HG02642 (cell line): ENCODE results near the gene ABCA2.

Experiments
- ATAC-seq: cut with Tn5 transposase; IDR thresholded peaks from one replicate; pipeline ENCODE4 v1.9.1; 2021; ENCODE audit warnings: mild to moderate bottlenecking; ENCODE audit not compliant: unreplicated experiment, poor library complexity

The ABCA2 gene

DNA sequence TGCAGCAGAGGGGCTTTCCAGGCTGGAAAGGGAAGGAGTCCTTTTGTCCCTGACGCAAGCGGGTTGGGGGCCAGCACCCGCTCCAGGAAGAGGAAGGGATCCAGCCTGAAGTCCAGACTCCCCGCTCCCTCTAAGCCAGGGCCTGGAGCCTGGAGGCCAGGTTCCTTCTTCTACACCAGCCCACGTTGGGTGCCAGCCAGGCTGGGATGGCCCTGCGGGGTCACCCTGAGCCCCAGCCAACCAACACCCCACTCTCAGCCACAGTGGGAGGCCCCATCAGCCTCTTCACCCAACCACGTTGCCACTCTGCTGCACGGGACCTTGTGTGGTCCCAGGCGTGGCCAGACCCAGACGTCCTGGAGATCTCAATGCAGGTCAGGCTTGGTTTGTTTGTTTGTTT, 4.8 kb upstream of the ABCA2 start:
- ATAC-seq: no peak

DNA sequence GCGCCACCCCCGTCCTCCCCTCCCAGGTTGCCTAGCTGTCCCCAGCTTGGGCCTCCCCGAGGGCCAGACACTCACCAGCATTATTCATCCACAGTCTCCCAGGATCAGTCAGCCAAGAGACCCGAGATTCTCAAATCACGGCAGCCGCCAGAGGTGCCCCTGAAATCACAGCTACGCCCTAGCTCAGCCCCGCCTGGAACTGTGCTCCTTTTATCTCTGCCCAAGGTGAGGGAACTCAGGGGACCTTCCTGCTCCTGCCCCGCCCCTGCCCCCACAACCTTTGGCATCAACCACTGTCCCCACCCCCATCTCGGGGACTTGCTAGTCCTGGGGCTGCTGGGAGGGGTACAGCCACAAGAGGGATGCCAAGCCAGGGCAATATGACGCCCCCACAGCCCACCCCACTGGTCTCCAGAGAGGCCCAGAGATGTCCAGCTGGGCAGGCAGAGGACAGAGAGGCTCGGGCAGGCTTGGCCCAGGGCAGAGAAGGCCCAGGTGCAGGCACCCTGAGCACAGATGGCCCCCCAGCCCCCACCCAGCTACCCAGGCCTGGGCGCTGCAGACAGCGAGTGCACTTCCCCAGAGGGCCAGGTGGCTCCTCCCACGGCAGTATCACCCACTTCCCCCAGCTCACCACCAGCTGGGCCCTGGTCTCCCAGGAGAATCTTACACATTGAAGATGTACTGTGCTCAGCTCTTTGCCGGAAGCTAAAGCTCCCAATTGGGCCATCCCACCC, 4.0 kb upstream of the ABCA2 start, which contains the start of gene FUT7:
Gene FUT7, minus strand, starts transcription at position 185 of the 737 bp plus-strand sequence. Its CDS starts 97 bp downstream, at position 88.
- no peak for ATAC-seq

DNA sequence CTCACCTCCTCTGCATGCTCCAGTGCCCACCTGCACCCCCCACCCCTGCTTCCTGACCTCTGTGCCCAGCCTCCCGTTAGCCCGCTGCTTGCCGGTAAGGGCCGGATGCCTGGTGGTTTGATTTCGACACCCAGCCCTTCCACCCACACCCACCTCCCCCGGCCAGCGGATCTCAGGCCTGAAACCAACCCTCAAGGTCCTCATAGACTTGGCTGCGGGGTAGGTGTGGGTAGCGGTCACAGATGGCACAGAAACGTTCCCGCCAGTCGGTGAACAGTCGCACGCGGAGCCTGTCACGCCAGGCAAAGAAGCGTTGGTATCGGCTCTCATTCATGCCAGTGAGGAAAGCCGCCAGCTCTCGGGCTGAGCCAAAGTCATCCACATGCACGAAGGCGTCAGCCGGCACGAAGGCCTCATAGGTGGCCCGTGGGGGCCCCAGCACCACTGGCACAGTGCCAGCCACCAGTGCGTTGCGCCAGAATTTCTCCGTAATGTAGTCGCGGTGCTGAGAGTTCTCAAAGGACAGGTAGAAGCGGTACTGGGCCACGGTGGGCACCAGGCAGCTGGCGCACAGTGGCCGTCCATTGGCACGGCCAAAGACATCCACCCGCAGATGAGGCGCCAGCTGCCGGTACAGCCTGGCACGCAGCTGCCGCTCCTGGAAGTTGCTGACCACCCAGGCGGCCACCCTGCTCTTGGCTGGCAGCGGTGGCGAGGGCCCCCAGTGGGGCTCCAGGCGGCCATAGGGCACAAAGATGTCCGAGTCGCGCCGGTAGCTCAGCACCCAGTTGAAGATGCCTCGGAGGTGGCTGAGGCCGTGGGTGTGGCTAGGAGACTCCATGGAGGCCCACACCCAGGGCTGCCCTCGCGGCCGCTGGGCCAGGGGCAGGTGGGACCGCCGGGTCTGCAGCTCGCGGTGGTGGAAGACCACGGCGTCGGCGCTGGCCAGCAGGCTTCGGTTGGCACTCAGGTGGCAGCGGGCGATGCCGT, 2.8 kb upstream of the ABCA2 start:
- no peak for ATAC-seq

DNA sequence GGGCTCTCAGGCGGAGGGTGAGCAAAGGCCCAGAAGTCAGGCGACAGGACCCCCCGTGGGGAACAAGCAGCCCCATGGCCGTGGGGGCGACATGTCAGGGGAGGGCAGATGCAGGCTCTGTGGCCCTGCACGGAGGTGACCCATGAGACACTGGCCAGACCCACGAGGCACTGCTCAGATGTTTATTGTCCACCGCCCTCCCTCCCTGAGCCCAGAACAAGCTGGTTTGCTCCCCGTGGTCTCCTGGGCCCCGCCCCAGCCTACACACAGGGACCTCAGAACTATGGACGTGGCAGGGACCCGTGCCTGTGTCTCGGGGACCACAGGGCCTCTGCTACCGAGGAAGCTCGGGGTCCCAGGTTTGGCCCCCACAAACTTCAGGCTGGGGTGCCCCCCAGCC, 2.0 kb upstream of the ABCA2 start:
- no peak for ATAC-seq

DNA sequence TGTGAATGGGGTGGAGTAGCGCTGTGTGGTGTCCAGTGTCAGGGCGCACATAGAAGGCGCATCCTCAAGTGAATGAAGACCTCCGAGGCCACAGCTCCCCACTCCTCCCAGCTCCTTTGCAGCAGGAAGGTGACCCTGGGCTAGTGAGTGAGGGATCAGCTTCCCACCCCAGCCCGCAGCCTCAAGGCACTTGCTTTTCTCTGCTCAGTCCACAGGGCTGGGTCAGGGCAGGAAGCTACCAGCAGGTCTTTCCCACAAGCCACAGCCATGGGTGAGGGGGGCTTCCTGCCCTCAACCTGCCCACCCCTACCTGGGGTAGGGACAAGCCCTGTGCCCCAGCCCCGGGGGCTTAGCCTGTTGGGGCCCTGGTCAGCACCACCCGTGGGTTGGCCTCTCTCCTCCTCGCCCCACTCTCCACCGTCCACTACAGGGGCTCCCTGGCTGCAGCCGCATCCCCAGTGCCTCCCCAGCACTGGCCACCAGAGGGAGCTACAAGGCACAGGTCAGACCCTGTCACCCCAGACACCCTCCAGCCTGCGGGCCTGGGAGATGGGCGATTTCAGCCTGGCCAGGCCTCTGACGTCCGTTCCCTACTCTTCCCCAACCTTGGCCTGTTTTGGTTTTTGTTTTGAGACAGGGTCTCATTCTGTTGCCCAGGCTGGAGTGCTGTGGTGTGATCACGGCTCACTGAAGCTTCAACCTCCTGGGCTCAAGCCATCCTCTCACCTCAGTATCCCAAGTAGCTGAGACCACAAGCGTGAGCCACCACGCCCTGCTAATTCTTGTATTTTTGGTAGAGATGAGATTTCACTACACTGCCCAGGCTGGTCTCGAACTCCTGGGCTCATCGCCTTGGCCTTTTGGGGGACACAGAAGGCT, 1.3 kb upstream of the ABCA2 start:
- ATAC-seq: no peak

DNA sequence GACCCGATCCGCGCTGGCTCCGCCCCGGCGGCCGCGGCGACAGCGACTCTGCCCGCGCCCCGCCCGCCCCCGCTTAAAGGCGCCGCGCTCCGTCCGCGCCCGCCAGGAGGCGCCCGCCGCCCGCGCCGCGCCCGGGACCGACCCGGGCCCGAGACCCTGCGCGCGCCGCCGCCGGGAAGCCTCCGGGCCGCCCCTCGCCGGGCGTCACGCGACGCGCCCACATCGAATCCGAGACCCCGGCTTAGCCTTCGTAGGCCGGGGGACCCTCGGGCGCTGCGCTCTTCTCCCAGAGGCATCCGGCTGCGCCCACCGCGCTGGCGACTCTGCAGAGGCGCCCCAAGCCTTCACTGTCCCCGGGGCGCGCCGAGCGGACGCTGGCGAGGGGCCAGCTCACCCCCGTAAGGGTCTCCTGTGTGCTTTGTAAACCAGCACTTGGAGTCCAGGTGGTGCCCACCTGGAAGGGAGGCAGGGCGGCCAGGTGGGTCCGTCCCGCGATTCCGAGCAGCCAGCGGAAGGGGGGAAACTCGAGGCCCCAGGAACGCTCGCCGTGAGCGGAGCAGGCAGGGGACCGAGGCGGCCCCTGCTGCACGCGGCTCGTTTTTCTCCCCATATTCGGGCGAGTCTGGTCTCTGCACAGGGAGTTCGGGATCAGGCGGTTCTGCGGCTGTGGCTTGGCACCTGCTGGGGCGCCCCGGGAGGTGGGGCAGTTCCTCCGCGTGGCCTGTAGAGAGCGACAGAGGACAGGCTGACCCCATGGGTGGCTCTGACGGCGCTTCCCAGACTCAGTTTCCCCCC, 423 bp upstream of the ABCA2 start:
- peak; percentile 56 for ATAC-seq

DNA sequence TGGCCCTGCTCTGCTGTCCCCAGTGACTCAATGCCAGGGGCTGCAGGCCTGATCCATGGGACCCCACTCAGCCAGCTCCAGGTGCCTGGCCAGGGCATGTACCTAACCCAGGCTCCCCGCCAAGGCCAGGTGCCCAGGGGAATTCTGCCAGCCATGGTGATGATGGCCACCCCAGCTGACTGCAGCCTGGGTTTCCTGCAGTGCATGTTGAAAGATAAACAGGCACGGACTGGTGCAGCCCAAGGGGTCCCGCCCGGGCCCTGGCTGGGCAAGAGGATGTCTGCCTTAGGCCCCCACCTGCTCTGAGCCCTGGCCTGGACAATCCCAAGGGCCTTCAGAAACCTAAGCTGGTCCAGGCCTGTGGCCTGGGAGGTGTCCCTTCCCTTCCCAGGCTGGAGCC, 1.2 kb downstream of the ABCA2 start:
- no peak for ATAC-seq

DNA sequence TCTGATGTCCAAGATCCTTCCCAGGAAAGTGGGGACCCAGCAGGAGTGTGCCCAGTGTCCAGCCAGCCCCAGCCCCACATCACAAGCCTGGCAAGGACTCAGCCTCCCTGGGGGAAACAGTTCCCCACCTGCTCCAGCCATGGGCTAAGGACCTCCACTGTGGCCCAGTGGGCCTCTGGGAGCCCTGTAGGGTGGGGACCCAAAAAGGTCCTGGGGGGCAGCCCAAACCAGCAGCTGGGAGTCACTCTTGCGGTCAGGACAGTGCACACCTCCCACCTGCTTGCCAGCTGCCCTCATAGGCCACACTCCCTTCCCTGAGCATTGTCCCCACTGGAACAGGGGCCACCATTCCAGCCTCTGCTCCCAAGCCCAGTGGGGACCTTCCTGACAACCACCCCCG, 1.7 kb downstream of the ABCA2 start:
- no peak for ATAC-seq

DNA sequence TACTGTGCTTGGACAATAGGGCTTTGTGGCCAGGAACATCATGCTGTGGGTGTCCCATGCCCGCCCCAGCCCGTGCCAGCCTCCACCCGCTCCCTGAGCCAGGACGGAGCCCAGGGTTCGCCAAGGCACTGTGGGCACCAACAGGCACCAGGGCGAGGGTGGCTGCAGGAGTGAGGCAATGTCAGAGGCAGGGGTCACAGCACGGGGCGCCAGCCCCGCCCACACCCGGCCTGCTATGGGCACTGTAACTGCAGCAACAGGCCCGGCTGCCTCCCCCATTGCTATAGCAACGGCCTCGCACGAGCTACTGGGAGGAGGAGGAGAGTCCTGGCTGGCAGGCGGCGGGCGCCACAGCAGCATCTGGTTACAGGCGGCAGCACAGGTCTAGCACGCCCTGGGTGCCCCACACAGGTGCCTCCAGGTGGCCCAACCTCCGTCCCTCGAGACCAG, 2.5 kb downstream of the ABCA2 start:
- ATAC-seq: no peak

DNA sequence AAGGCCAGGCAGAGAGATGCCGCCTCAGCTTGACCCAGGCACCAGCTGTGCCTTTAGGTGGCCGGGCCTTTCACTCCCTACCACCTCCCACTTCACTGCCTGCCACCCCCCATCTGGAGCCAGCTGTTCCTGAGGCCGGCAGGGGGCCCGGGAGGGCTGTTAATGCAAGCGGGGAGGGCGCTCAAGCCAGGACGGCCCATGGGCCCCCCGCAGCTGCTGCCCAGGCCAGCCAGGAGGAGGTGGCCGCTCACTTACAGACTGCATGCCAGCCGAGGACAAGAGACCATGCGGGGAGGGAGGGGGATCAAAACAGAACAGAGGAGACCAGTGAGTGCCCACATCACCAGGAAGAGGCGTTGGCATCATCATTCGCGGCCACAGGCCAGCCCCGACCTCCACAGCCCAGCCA, 4.5 kb downstream of the ABCA2 start:
- ATAC-seq: no peak

DNA sequence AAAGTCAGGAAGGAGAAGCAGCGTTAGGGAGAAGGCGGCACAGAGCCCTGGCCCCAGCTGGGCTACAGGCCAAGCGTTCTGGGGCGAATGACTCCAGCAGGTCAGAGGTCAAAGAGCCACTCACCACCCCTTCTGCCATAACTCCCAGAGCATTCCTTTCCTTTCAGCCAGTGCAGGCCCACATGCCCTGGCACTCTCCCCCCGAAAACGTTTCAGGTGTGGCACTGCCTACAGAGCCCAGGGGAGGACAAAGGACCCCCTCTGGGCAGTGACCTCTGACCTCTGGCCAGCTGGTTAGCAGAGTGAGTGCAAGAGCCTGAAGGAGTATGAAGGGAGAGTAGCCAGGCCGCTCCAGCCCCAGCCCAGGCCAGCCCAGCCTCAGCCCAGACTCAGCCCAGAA, 4.9 kb downstream of the ABCA2 start:
- no peak for ATAC-seq

DNA sequence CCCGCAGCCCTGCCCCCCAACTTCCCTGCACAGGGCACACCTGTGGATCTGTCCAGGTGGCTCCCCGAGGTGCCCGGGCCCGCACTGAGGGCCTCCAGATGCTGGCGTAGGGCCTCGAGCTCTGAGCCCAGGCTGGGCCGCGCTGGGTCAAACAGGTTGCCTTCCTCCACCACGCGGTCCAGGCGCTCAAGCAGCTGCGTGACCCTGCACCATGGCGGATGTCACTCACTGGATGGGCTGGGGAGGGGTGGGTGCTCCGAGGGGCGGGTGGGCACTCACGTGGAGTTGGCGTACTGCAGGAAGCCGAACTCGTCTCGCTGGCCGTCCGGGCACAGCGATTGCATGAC, 5.4 kb downstream of the ABCA2 start:
- no peak for ATAC-seq

DNA sequence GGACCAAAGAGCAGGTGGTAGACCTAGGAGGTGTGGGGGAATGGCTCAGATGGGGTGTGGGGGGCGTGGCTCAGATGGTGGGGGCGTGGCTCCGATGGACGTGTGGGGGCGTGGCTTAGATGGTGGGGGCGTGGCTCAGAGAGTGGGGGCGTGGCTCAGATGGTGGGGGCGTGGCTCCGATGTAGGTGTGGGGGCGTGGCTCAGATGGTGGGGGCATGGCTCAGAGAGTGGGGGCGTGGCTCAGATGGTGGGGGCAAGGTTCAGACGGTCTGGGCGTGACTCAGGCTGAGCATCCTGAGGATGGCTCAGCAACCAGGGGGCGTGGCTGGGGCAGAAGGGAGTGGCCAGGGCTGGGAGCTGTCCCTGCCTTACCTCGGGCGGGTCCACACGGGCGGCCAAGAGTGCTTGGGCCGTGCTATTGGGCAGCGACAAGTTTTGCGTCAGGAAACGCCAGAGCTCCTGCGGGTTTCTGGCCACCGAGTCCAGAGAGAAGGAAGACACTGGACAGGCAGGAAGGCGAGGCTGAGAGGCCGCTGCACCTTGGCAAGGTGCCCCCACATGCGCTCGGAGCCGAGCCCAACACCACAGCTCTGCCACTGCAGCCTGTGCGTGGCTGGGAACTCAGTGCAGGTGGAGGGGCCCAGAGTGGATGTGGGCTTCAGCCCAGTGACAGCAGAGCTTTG, 5.9 kb downstream of the ABCA2 start:
- ATAC-seq: no peak

DNA sequence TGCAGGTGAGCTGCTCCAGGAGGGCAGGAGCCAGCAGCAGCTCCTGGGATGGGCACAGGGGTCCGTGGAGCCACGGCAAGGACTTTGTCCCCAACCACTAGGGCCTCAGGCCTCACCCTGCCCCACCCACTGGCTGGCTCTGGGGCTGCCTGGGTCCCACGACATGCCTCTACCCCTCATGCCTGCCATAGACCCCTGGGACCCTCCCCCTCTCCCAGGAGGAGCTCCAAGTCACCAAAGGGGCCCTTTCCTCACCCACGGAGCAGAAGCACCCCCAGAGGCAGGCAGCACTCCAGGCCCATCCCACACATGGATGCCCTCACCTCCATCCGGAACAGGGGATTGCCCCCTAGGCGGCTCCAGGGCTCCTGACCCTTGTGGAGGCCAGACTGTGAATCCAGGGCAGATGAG, 6.5 kb downstream of the ABCA2 start:
- ATAC-seq: no peak

DNA sequence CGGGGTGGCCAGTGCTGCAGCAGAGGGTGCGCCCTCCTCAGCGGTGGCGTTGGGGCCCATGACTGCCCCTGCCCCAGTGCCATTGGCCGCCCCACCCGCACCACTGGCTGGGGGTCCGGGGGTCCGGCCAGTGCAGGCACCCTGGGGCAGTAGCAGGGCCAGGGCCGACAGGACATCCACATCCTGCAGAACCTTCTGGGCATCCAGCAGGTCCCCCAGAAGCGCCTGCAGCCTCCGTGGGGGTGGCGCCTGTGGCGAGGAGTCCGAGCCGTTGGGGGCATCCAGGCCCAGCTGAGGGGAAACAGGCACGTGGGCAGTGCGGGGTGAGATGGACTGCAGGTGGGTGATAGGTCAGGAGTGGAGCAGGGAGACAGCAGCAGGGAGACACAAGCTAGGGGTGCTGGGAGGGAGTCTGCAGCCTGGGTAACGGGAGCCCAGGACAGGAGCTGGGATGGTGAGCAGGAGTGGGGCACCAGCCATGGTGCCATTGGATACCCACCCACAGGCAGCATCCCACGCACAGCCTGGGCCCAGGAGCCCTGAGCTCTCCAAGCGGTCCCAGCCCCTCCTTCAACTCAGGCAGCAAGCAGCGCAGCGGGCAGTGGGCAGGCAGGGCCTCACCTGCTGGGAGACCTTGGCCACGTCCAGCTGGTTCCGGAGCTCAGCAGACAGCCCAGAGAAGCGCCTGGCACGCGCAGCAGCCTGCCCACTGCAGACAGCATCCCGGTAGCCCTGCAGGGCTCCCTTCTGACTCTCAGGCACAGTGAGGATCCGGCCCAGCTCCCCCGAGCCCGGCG, 7.1 kb downstream of the ABCA2 start:
- no peak for ATAC-seq

DNA sequence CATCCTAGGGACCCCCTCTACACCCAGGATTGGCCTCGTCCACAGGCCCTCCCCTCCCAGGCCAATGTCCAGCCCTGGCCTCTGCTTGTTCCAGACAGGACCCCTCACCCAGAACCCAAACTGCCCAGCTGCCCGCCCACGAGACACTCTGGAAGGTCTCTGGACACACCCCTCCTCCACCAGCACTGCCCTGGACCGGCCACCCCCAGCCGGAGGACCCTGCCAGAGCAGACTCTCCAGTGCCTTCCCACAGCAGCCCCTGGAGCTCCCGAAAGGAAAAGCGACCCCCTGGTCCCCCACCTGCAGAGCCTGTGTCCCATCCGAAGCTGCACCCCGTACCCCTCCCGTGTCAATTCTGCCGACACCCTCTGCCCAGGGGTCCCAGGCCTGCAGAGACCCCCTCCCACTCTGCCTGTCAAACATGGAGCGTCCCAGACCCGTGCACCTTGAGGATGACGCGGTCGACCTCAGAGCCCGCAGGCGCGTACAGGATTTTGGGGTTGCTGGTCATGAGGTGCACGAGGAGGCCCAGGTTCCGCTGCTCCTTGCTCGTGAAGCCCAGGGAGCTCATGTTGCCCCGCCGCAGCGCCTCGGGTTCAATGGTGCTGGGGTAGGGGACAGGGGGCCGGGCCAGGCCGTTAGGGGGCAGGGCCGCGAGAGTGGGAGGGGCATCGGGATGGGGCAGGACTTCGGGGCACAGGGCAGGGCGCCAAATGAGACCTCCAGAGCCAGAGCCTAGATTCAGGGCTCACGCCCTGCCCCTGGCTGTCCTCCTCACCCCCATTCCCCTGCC, 8.0 kb downstream of the ABCA2 start:
- ATAC-seq: no peak

DNA sequence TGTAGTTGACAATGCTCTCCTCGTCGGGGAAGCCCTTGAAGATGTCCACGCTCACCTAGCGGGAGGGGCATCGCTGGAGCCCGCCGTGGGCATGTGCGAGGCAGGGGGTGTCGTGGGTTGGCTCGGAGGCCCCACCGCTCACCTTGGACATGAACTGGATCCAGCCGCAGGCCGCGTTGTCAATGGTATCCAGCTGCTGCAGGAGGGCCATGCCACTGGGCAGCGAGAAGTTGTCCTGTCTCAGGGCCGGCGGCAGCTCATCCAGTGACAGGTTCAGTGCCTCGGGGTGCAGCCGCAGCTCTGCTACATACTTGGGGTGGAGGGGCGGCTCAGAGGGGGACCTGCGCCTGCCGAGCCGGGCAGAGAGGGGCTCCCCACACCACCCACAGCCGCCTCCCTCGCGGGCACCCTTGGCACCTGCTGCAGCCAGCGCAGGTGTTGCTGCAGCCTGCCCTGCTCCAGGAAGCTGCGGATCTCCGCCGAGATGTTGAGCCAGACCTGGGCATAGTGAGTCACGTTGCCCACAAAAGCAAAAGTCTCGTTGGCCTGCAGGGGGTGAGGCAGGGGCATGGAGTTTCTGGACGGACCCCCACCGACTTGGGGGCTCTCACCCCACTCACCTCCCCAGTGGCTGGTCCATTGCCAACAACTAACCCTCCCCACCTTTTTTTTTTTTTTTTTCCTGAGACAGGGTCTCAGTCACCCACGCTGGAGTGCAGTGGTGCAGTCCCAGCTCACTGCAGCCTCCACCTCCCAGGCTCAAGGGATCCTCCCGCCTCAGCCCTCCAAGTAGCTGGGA, 9.1 kb downstream of the ABCA2 start:
- ATAC-seq: no peak
